A673 (cell line): ENCODE data around the gene NRM.

Experiments
- CTCF ChIP-seq: fragments of 300-800, 200-600 bp; sonication (generic); conservative IDR thresholded peaks from 2 replicates; pipeline ENCODE4 v1.5.1; 2017; ENCODE audit warnings: low read depth, mild to moderate bottlenecking, antibody characterized with exemption, low read length, moderate library complexity, mixed read lengths
- EZH2 ChIP-seq: fragments of 200-600 bp; sonication (generic); IDR thresholded peaks from 2 replicates; pipeline ENCODE4 v1.6.1; 2017; ENCODE audit warnings: borderline replicate concordance, low read depth, mild to moderate bottlenecking, mixed read lengths, antibody characterized with exemption, low read length; ENCODE audit not compliant: poor library complexity, severe bottlenecking

GRCh38 chr6:30641048-30641447 lies 49.7 kb downstream of the NRM start:
- TF ChIP-seq CTCF (no peak), EZH2 (no peak)
